ENCODE measurements around the gene IL1R1.

The IL1R1 gene

GRCh38 chr2:102131564-102131963 is 11.0 kb upstream of the IL1R1 start:
- H3K36me3 ChIP-seq (ENCODE audit: insufficient read depth, low read length): no peaks in the 10 kb centered on the region
- no peak overlapping the region for H3K27ac ChIP-seq (ENCODE audit: low read depth, low read length, poor library complexity, severe bottlenecking)
- H2AFZ ChIP-seq (ENCODE audit: low read length): no peak overlapping the region
- H3K9me3 ChIP-seq (ENCODE audit: low read length): no peaks in the 10 kb centered on the region
- no peaks in the 10 kb centered on the region for H3F3A ChIP-seq (ENCODE audit: insufficient read depth, low read length)
- H3K9ac ChIP-seq (ENCODE audit: low read length): no peak overlapping the region
- H3K79me2 ChIP-seq (ENCODE audit: insufficient read depth, low read length): no peaks in the 10 kb centered on the region
- no peak for TF ChIP-seq EZH2 (IDR thresholded peaks at IDR 0.05; ENCODE audit: borderline replicate concordance, low read length)
- TF ChIP-seq, protein P1, sequence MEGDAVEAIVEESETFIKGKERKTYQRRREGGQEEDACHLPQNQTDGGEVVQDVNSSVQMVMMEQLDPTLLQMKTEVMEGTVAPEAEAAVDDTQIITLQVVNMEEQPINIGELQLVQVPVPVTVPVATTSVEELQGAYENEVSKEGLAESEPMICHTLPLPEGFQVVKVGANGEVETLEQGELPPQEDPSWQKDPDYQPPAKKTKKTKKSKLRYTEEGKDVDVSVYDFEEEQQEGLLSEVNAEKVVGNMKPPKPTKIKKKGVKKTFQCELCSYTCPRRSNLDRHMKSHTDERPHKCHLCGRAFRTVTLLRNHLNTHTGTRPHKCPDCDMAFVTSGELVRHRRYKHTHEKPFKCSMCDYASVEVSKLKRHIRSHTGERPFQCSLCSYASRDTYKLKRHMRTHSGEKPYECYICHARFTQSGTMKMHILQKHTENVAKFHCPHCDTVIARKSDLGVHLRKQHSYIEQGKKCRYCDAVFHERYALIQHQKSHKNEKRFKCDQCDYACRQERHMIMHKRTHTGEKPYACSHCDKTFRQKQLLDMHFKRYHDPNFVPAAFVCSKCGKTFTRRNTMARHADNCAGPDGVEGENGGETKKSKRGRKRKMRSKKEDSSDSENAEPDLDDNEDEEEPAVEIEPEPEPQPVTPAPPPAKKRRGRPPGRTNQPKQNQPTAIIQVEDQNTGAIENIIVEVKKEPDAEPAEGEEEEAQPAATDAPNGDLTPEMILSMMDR (IDR thresholded peaks at IDR 0.05; ENCODE audit: low read length): no peak
- no peak overlapping the region for H3K4me3 ChIP-seq (ENCODE audit: low read depth, low read length, poor library complexity, severe bottlenecking)
- no peak overlapping the region for H3K4me2 ChIP-seq (ENCODE audit: low read length)
- H3K27me3 ChIP-seq (ENCODE audit: insufficient read depth, low read length): no peaks in the 10 kb centered on the region
- H3K4me1 ChIP-seq (ENCODE audit: insufficient read depth, low read length, severe bottlenecking): no peaks in the 10 kb centered on the region
- H4K20me1 ChIP-seq (ENCODE audit: insufficient read depth, low read length): no peaks in the 10 kb centered on the region
- no peaks in the 10 kb centered on the region for H3K9me2 ChIP-seq (ENCODE audit: low read depth, low read length)

DNA sequence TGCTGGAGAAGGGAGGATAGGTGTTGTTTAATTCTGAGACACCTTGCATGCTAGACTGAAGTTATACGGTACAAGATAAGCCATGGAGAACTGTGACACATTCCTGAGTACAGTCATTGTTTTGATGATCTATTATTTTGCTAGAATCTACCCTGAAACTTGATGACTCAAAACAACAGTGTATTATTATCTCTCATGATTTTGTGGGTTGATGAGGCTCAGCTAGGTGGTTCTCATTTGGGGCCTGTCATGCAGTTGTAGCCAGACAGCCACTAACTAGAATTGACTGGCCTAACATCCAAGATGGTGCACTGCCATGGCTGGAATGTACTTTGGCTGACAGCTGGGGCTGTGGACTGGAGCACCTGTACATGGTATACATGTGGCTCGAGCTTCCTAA is 5.4 kb upstream of the IL1R1 start:
- no peak overlapping the region for H3K27ac ChIP-seq (ENCODE audit: low read depth, low read length, poor library complexity, severe bottlenecking)
- H3K4me1 ChIP-seq (ENCODE audit: insufficient read depth, low read length, severe bottlenecking): no peaks in the 10 kb centered on the region
- no peaks in the 10 kb centered on the region for H4K20me1 ChIP-seq (ENCODE audit: insufficient read depth, low read length)
- no peak overlapping the region for H2AFZ ChIP-seq (ENCODE audit: low read length)
- no peaks in the 10 kb centered on the region for H3K36me3 ChIP-seq (ENCODE audit: insufficient read depth, low read length)
- H3K4me3 ChIP-seq (ENCODE audit: low read depth, low read length, poor library complexity, severe bottlenecking): no peak overlapping the region
- no peak for TF ChIP-seq EZH2 (IDR thresholded peaks at IDR 0.05; ENCODE audit: borderline replicate concordance, low read length)
- TF ChIP-seq, protein P1 (IDR thresholded peaks at IDR 0.05; ENCODE audit: low read length): no peak
- no peak overlapping the region for H3K9ac ChIP-seq (ENCODE audit: low read length)
- no peaks in the 10 kb centered on the region for H3K79me2 ChIP-seq (ENCODE audit: insufficient read depth, low read length)
- no peaks in the 10 kb centered on the region for H3K9me2 ChIP-seq (ENCODE audit: low read depth, low read length)
- H3K27me3 ChIP-seq (ENCODE audit: insufficient read depth, low read length): no peaks in the 10 kb centered on the region
- no peaks in the 10 kb centered on the region for H3F3A ChIP-seq (ENCODE audit: insufficient read depth, low read length)
- H3K9me3 ChIP-seq (ENCODE audit: low read length): no peaks in the 10 kb centered on the region
- no peak overlapping the region for H3K4me2 ChIP-seq (ENCODE audit: low read length)

GRCh38 chr2:102138331-102138730 is 4.2 kb upstream of the IL1R1 start:
- Histone ChIP-seq H3K9me2 (ENCODE audit: low read depth, low read length) (no peaks in the 10 kb centered on the region), H3K27ac (ENCODE audit: low read depth, low read length, poor library complexity, severe bottlenecking) (no peak overlapping the region), H3K4me3 (ENCODE audit: low read depth, low read length, poor library complexity, severe bottlenecking) (no peak overlapping the region), H3K4me1 (ENCODE audit: insufficient read depth, low read length, severe bottlenecking) (no peaks in the 10 kb centered on the region), H3K9ac (ENCODE audit: low read length) (no peak overlapping the region), H2AFZ (ENCODE audit: low read length) (no peak overlapping the region), H3K27me3 (ENCODE audit: insufficient read depth, low read length) (no peaks in the 10 kb centered on the region), H3K79me2 (ENCODE audit: insufficient read depth, low read length) (no peaks in the 10 kb centered on the region), H3K9me3 (ENCODE audit: low read length) (no peaks in the 10 kb centered on the region), H3K36me3 (ENCODE audit: insufficient read depth, low read length) (no peaks in the 10 kb centered on the region), H4K20me1 (ENCODE audit: insufficient read depth, low read length) (no peaks in the 10 kb centered on the region), H3F3A (ENCODE audit: insufficient read depth, low read length) (no peaks in the 10 kb centered on the region), H3K4me2 (ENCODE audit: low read length) (no peak overlapping the region)
- TF ChIP-seq EZH2 (IDR thresholded peaks at IDR 0.05; ENCODE audit: borderline replicate concordance, low read length): no peak
- TF ChIP-seq, protein P1 (IDR thresholded peaks at IDR 0.05; ENCODE audit: low read length): no peak

All from OCI-LY1 (cell line).